Measurements from ENCODE around the gene MORN2.

The MORN2 gene

DNA sequence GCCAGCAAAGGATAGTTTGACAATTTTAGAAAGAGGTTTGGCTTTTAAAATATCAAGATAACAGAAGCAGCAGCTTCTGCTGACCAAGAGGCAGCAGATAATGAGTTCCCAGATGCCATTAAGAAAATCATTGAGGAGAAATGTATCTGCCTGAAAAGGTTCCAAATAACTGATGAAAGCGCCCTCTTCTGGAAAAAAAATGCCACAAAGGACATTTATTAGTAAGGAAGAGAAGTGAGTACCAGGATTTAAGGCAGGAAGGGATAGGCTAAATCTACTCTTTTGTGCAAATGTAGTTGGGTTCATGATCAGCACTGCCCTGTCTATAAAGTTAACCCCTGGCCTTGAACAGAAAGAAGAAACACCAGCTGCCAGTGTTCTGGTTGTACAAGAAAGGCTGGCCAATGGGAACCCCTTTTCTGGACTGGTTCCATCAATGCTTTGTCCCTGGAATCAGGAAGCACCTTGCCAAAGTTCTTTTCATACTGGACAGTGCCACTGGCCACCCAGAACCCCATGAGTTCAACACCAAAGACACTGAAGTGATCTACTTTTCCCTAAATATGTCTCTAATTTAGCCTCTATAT lies 40.7 kb upstream of the MORN2 start:
- Histone ChIP-seq H3K27ac (peak overlapping the region; percentile 36), H3K27me3 (no peaks in the 10 kb centered on the region), H3K9me3 (no peaks in the 10 kb centered on the region), H3K4me3 (ENCODE audit: low read depth in 1 of 2, low read length in 1 of 2) (no peak overlapping the region), H3K4me1 (ENCODE audit: control insufficient read depth in 1 of 2, insufficient read depth in 1 of 2, low read depth in 1 of 2, low read length in 1 of 2) (peaks cover 22 to 24% of the 10 kb centered on the region in 2 experiments), H3K36me3 (no peaks in the 10 kb centered on the region)
- TF ChIP-seq, protein P1, sequence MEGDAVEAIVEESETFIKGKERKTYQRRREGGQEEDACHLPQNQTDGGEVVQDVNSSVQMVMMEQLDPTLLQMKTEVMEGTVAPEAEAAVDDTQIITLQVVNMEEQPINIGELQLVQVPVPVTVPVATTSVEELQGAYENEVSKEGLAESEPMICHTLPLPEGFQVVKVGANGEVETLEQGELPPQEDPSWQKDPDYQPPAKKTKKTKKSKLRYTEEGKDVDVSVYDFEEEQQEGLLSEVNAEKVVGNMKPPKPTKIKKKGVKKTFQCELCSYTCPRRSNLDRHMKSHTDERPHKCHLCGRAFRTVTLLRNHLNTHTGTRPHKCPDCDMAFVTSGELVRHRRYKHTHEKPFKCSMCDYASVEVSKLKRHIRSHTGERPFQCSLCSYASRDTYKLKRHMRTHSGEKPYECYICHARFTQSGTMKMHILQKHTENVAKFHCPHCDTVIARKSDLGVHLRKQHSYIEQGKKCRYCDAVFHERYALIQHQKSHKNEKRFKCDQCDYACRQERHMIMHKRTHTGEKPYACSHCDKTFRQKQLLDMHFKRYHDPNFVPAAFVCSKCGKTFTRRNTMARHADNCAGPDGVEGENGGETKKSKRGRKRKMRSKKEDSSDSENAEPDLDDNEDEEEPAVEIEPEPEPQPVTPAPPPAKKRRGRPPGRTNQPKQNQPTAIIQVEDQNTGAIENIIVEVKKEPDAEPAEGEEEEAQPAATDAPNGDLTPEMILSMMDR (IDR thresholded peaks at IDR 0.05), result no peak

DNA sequence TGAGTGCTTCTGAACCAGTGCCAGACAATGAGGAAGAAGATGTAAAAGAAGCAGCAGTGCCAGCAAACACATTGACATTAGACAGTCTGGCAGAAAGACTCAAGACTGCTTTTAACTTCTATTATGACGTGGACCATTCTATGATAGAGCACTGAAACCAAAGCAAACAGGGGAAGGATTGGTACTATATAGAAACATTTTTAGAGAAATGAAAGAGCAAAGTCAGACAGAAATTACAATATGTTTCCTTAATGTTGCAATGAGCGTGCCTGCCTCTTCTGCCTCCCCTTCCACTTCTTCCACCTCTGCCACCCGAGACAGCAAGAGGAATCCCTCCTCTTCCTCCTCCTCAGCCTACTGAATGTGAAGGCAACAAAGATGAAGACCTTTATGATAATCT lies 39.8 kb upstream of the MORN2 start:
- Histone ChIP-seq H3K4me1 (ENCODE audit: control insufficient read depth in 1 of 2, insufficient read depth in 1 of 2, low read depth in 1 of 2, low read length in 1 of 2) (peaks cover 18 to 20% of the 10 kb centered on the region in 2 experiments), H3K4me3 (ENCODE audit: low read depth in 1 of 2, low read length in 1 of 2) (no peak overlapping the region), H3K27me3 (no peaks in the 10 kb centered on the region), H3K9me3 (no peaks in the 10 kb centered on the region), H3K27ac (peak overlapping the region; percentile 36), H3K36me3 (no peaks in the 10 kb centered on the region)
- TF ChIP-seq, protein P1 (IDR thresholded peaks at IDR 0.05), result no peak

DNA sequence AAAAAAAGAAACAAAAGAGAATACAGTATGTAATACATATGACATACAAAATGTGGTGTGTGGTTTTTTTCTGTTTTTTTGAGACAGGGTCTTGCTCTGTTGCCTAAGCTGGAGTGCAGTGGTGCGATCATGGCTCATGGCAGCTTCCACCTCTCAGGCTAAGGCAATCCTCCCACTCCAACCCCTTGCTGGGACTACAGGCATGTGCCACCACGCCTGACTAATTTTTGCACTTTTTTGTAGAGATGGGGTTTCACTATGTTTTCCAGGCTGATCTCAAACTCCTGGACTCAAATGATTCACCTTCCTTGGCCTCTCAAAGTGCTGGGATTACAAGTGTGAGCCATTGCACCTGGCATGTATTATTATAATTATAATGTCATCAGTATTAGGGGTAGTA lies 39.0 kb upstream of the MORN2 start:
- H3K27ac ChIP-seq, result no peak overlapping the region
- no peak overlapping the region for H3K4me3 ChIP-seq (ENCODE audit: low read depth in 1 of 2, low read length in 1 of 2)
- TF ChIP-seq, protein P1 (IDR thresholded peaks at IDR 0.05), result no peak
- no peaks in the 10 kb centered on the region for H3K36me3 ChIP-seq
- H3K4me1 ChIP-seq (ENCODE audit: control insufficient read depth in 1 of 2, insufficient read depth in 1 of 2, low read depth in 1 of 2, low read length in 1 of 2), result peaks cover 15 to 20% of the 10 kb centered on the region in 2 experiments
- H3K27me3 ChIP-seq, result no peaks in the 10 kb centered on the region
- no peaks in the 10 kb centered on the region for H3K9me3 ChIP-seq

DNA sequence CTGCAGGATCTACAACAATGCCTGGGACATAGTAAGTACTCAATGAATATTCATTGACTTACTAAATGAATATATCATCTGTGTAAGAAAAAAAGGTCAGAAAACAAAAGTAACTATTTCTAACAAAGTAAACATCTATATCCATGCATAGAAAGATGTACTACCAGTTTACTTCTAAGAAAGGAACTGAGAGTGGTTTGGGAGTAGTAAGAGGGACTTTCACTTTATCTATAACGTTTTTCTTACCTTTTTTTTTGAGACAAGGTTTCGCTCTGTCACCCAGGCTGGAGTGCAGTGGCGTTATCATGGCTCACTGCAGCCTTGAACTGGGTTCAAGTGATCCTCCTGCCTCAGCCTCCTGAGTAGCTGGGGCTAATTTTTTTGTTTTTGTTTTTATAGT lies 25.7 kb upstream of the MORN2 start:
- H3K27ac ChIP-seq, result no peak overlapping the region
- no peaks in the 10 kb centered on the region for H3K9me3 ChIP-seq
- peaks cover 8% of the 10 kb centered on the region for H3K36me3 ChIP-seq
- TF ChIP-seq, protein P1 (IDR thresholded peaks at IDR 0.05), result no peak
- H3K27me3 ChIP-seq, result no peaks in the 10 kb centered on the region
- H3K4me3 ChIP-seq (ENCODE audit: low read depth in 1 of 2, low read length in 1 of 2), result no peak overlapping the region
- H3K4me1 ChIP-seq (ENCODE audit: control insufficient read depth in 1 of 2, insufficient read depth in 1 of 2, low read depth in 1 of 2, low read length in 1 of 2), result no peaks in the 10 kb centered on the region

DNA sequence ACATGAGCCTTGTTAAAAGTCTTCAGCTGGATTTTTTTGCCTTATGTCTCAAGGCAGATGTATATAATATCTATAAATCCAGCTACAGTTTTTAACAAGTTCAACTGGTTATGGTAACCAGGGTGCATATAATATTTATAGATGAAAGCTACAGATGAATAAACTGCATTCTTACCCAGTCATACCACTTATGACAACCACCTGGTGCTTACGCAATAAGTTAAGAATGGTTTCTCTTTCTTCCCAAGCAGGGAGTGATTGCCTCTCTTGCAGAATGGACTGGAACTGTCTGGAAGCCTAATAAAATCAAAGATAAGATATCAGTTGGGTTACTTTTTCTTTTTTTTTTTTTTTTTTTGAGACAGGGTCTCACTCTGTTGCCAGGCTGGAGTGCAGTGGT lies 19.6 kb upstream of the MORN2 start:
- Histone ChIP-seq H3K27ac (no peak overlapping the region), H3K9me3 (no peaks in the 10 kb centered on the region), H3K4me3 (ENCODE audit: low read depth in 1 of 2, low read length in 1 of 2) (no peak overlapping the region), H3K4me1 (ENCODE audit: control insufficient read depth in 1 of 2, insufficient read depth in 1 of 2, low read depth in 1 of 2, low read length in 1 of 2) (no peaks in the 10 kb centered on the region), H3K36me3 (peaks cover 14% of the 10 kb centered on the region), H3K27me3 (no peaks in the 10 kb centered on the region)
- TF ChIP-seq, protein P1 (IDR thresholded peaks at IDR 0.05), result no peak
